ENCODE data around the gene ABCF2. TPM values are rescaled to one million over a fixed set of nuclear protein-coding genes. Genes with fewer than 3 reads are reported as not detected.
A peak's percentile ranks its signal among the peaks of the same experiment; 100 is the strongest.

Gene ABCF2
- polyA plus RNA-seq, 1 of the 3 experiments (the other 2 are of a cell fraction) = 75.4 TPM

- CTCF ChIA-PET = interaction anchor here (0.6 to 2.1 kb wide), 7 partner anchors 10 to 521 kb away, joined by 3 to 7 read pairs (median 3); partner anchors contain the start of gene ABCF2
- Histone ChIP-seq H3K4me2 (no peak overlapping the region), H3K27ac (ENCODE audit: low read depth in 2 of 2, low read length in 1 of 2) (no peak overlapping the region), H3K9me3 (no peaks in the 10 kb centered on the region), H3K9ac (no peak overlapping the region), H3K36me3 (replicated peaks in 1 of 2; ENCODE audit: control insufficient read depth in 1 of 2, insufficient read depth in 2 of 2, low read length in 1 of 2) (peaks cover 47 to 83% of the 10 kb centered on the region in 2 experiments), H2AFZ (ENCODE audit: low read depth) (no peak overlapping the region), H3K9me2 (no peaks in the 10 kb centered on the region), H3K4me1 (ENCODE audit: control insufficient read depth in 1 of 2, insufficient read depth in 2 of 2, low read depth in 1 of 2, low read length in 1 of 2) (peaks cover 0 to 7% of the 10 kb centered on the region in 2 experiments; a peak in 1 of 4 replicates), H3K27me3 (ENCODE audit: insufficient read depth) (no peaks in the 10 kb centered on the region), H3F3A (replicated peaks; ENCODE audit: insufficient read depth) (peaks cover 38% of the 10 kb centered on the region), H4K20me1 (ENCODE audit: insufficient read depth) (peaks cover 66% of the 10 kb centered on the region), H3K4me3 (ENCODE audit: low read depth in 2 of 2, low read length in 1 of 2) (no peak overlapping the region), H3K79me2 (ENCODE audit: insufficient read depth) (peaks cover 66% of the 10 kb centered on the region)
- POLR2A ChIA-PET = no interaction called here
- 90% methylated on average over 20 of the region's 25 CpGs for WGBS (ENCODE audit: low lambda C conversion rate)
- no peak for TF ChIP-seq TAF1 (IDR thresholded peaks at IDR 0.05; ENCODE audit: borderline replicate concordance, low read depth, low read length)
- no peak for TF ChIP-seq TCF12 (IDR thresholded peaks at IDR 0.05)
- no peak for DNase-seq
Measured at GRCh38 chr7:151238924-151239836, 12.2 kb upstream of the ABCF2 start.

DNA sequence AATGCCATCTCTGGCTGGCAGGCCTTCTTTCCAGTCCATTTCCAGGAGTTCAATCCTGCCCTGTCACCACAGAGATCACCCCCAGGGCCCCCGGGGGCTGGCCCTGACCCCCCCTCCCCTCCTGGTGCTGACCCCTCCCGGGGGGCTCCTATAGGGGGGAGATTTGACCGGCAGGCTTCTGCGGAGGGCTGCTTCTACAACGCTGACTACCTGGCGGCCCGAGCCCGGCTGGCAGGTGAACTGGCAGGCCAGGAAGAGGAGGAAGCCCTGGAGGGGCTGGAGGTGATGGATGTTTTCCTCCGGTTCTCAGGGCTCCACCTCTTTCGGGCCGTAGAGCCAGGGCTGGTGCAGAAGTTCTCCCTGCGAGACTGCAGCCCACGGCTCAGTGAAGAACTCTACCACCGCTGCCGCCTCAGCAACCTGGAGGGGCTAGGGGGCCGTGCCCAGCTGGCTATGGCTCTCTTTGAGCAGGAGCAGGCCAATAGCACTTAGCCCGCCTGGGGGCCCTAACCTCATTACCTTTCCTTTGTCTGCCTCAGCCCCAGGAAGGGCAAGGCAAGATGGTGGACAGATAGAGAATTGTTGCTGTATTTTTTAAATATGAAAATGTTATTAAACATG lies 11.3 kb upstream of the ABCF2 start:
- DNase-seq = peak; percentile 24
- H3K4me2 ChIP-seq = no peak overlapping the region
- H3K9ac ChIP-seq = no peak overlapping the region
- ChIA-PET CTCF (interaction anchor here (1.6 to 7.7 kb wide), 3 partner anchors 7 to 114 kb away, joined by 4 to 122 read pairs (median 5); no protein-coding TSS in a partner anchor), POLR2A (no interaction called here)
- peaks cover 6 to 9% of the 10 kb centered on the region in 2 experiments for H3K4me1 ChIP-seq (ENCODE audit: control insufficient read depth in 1 of 2, insufficient read depth in 2 of 2, low read depth in 1 of 2, low read length in 1 of 2)
- peaks cover 68% of the 10 kb centered on the region for H3K79me2 ChIP-seq (ENCODE audit: insufficient read depth)
- no peak overlapping the region for H3K4me3 ChIP-seq (ENCODE audit: low read depth in 2 of 2, low read length in 1 of 2)
- H3K9me2 ChIP-seq = no peaks in the 10 kb centered on the region
- 93% methylated on average over 10 of the region's 17 CpGs for WGBS (ENCODE audit: low lambda C conversion rate)
- H3K27me3 ChIP-seq (ENCODE audit: insufficient read depth) = no peaks in the 10 kb centered on the region
- peaks cover 68% of the 10 kb centered on the region for H4K20me1 ChIP-seq (ENCODE audit: insufficient read depth)
- H3K36me3 ChIP-seq (replicated peaks in 1 of 2; ENCODE audit: control insufficient read depth in 1 of 2, insufficient read depth in 2 of 2, low read length in 1 of 2) = peaks cover 52 to 83% of the 10 kb centered on the region in 2 experiments
- no peak overlapping the region for H2AFZ ChIP-seq (ENCODE audit: low read depth)
- H3F3A ChIP-seq (replicated peaks; ENCODE audit: insufficient read depth) = peaks cover 32% of the 10 kb centered on the region
- H3K27ac ChIP-seq (ENCODE audit: low read depth in 2 of 2, low read length in 1 of 2) = no peak overlapping the region
- TF ChIP-seq FOXM1 (IDR thresholded peaks at IDR 0.05; ENCODE audit: low read depth) (no peak), FOXJ3 (CRISPR knock-in tag; IDR thresholded peaks at IDR 0.05) (no peak), TCF12 (IDR thresholded peaks at IDR 0.05) (no peak), ELF1 (IDR thresholded peaks at IDR 0.05) (no peak), POLR2AphosphoS5 (IDR thresholded peaks at IDR 0.05; ENCODE audit: low read depth, low read length) (no peak), MXI1 (IDR thresholded peaks at IDR 0.05; ENCODE audit: low read depth, low read length) (no peak), GABPA (IDR thresholded peaks at IDR 0.05; ENCODE audit: low read depth) (no peak), NFIC (IDR thresholded peaks at IDR 0.05; ENCODE audit: borderline replicate concordance) (no peak), CHD2 (IDR thresholded peaks at IDR 0.05; ENCODE audit: low read length, partially characterized antibody) (no peak), NRF1 (IDR thresholded peaks at IDR 0.05; ENCODE audit: low read depth, low read length) (no peak)
- no peaks in the 10 kb centered on the region for H3K9me3 ChIP-seq

Measured in SK-N-SH (cell line).